Stimulated activated CD4-positive, alpha-beta T cell treated with anti-CD3 and anti-CD28 coated beads, Interleukin-12 subunit alpha, Interleukin-12 subunit beta, amount 100 ng/mL, for 24 hours (primary cell): Measurements from ENCODE around the gene CCDC24.

Experiments
- DNase-seq, 2 experiments: peaks; one replicate each; pipeline ENCODE4 v3.0.0-alpha.2; 2020; ENCODE audit warnings: low read depth in 2 of 2

Gene CCDC24

DNA sequence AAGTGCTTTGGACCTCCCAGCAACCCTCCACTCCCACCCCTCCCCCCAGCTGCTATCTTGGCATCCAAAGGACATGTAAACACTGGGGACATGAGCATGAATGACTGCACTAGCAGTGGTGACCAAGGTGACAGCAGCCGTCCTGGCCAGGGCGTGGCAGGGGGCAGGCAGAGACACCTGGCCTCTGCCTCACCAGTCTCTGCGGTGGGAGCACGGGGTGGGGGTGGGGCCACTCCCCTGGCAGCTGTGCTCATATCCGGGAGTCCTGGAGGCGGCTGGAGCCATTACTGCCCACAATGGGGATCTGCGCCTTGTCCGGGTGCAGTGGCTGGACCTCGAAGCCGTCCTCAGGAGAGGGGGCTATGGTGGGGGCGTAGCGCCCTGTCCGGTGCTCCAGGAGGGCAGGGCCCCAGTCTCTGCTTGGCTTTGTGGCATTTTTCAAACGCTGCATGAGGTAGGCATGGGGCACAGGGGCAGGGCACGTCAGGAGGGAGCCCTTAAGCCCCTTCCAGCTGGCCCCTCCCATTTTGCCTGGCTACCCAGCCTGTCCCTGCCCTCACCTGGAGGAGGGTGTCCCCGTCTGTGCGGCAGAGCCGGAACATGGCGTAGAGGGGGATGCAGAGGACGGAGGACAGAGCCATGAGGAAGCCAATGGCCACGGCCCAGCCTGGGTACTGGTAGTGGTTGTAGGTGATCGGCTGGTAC, 6.0 kb downstream of the CCDC24 start:
- no peak for DNase-seq

DNA sequence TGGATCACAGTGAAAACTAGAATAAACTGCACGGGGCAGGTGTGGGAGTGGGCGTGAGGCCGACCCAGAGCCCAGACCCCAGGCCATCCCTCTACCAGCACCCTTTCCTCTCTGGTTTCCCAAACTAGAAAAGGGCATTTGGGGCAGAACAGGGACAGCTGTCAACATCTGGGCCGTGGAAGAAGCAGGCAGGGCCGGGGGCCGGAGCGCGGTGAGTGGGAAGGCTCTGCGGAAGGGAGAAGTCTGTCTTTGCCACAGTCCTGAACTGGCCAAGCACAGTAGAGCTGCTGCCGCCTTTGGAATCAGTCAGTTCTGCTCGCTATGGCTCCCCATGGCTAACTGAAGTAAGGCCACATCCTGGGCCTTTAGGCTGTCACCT, 6.6 kb downstream of the CCDC24 start:
- no peak for DNase-seq

DNA sequence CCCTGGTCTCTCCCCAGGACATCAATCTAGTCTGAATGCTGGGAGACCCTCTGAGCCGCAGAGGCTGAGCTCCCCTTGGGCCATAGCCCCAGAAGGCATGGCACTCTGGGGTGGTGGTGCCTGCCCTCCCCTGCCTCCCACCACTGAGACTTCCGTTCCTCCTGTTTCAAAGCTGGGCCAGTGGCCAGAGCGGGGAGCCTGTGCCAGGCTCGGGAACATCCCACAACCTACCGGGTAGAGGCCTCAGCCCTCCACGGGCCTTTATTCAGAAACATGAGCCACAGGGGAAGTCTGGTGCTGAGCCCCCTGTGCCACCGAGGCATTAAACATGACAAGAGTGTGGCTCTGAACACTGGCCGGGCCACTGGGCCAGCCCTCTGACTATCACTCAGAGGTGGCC, 8.1 kb downstream of the CCDC24 start:
- DNase-seq, result no peak

DNA sequence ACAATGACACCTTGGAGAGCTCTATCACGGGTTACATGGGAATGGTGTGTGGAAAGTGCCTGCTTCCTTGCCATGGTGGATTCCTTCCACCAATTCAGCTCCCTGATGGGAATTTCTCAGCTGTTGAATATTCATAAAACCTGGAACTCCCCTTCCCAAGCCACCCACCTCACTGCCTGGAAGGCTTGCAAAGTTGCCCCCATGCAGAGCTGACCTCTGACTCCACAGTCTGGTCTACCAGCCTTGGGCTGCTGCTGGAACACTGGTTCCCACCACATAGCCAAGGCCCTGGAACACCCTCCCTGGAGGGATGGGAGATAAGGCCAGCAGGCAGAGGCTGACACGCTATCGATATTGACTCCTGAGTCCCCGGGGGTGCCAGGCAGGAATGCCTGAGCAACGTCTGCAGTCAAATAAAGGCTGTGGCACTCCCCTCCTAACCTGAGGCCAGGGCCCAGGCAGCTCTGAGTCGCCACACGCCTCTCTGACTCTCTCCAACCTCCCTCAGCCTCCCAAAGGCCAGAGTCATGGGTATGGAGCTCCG, 8.8 kb downstream of the CCDC24 start:
- DNase-seq, result no peak

DNA sequence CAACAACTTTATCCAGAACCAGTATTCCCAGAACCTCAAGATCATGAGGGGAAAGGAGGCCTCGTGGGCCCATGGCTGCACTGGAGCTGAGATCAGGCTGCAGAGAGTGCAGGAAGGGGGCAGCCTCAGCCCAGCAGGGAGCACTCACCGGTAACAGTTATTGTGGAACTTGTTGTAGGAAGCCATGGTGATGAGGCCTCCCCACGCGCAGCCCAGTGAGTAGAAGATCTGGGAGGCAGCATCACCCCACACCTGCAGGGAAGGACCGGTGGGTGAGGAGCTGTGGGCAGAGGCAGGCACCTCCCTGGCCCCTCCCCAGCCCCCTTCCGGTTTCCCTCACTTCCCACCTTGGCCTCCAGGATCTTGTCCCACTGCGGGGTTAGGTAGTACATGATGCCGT, 10.8 kb downstream of the CCDC24 start:
- DNase-seq, result no peak

DNA sequence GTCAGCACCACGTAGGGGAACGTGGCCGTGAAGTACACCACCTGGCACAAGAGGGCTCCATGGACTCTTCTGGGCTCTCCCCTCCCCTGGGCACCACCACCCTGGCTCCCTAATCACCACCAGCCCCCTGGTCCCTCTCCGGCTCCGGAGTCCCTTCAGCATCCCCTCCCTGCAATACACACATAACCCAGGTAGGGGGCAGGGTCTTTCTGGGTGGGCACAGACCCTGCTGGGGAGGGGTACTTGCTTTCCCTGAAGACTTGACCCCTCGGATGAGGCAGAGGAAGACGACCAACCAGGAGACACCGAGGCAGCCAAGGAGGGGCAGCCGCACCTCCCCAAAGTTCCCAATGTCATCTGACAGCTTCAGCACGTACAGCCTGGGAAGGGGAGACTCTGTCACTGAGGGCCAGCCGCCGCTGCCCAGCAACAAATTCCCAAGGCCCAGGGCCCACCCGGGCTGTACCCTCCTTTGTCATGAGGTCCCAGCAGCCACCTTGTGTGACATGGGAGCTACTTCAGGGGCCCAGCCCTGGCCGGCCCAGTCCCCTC, 11.3 kb downstream of the CCDC24 start:
- DNase-seq, result no peak

DNA sequence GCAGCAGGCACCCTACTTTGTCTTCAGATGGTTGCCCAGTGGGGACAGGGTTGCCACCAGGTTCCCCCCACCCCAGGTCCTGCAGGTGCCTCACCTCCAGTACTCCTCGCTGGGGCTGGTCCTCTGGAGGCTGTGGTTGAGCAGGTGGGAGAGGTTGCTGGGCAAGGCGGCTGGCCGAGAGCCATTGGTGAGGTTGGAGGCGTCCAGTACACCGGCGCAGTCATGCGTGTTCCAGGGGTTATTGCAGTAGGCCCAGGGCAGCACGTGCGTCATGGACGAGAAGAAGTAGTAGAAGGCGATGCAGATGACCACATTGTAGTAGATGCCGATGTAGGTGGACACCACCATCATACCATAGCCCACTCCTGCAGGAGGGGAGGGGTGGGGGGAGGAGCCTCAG, 16.9 kb downstream of the CCDC24 start:
- no peak for DNase-seq

DNA sequence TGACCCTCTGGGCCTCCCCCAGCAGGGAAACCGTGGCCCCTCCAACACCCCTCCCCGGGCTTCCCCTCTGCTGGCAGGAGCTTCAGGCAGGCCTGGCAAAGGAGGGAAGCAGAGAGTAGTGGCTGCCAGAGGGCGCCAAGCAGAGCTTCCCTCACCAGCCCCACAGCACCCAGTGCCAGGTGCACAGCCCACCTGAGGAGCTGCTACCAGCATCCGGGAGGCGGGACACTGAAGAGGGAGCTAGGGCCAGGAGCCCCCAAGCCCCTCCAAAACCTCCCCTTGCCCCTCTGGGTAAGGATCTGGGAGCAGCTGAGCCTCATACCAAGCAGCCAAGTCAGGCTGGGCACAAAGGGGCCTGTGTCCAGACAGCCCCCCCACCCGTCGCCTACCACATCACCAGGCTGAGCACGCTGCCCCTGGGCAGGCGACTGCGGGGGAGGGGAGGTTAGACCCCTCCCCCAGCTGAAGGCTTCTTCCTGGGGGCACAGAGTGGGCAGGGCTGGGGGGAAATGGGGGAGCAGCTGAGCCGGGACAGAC, 19.6 kb downstream of the CCDC24 start:
- no peak for DNase-seq

DNA sequence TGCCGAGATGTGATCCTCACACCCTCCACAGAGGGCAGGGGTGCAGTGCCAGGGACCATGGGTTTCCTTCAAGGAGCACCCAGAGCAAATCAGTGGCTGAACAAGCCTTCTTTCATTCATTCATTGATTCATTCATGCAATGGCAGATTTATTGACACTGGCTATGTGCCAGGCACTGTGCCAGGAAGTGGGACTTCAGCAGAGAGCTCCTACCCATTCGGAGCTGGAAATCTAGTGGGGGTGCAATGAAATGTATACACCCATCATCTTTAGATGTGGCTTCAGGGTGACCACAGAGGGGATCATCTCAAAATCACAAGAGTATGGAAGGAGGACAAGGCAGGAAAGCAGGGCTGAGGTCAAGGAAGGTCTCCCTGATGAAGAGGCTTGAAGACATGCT, 21.0 kb downstream of the CCDC24 start:
- no peak for DNase-seq

DNA sequence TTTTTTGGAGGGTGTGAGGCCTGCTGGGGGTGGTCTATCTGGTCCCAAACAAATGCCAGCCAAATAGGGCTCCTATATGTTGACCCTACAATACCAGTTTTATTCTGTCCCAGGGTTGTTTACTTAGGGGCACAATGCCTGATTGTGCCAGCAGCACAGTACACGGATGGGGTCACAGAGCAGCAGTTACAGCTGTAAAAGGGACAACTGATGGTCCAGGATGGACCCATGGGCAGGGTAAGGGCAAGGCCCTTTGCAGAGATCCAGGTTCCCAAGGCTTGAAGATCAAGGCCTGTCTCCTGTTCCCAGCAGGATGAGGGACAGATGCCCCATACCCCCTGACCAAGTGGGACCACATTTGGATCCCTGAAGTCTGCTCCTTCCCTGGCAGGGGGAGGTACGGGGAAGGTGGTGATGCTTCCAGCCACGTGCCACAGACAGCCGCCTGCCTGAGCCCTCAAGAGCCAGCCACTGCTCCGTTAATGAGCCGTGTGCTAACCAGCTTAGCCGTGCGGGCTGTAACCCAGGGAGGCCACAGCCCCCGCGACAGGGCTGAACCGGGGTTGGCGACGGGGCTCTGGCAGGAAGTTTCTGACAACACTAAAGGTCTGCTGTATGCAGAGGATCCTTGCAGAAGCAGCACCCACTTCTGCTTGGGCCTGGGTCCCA, 21.7 kb downstream of the CCDC24 start:
- no peak for DNase-seq

DNA sequence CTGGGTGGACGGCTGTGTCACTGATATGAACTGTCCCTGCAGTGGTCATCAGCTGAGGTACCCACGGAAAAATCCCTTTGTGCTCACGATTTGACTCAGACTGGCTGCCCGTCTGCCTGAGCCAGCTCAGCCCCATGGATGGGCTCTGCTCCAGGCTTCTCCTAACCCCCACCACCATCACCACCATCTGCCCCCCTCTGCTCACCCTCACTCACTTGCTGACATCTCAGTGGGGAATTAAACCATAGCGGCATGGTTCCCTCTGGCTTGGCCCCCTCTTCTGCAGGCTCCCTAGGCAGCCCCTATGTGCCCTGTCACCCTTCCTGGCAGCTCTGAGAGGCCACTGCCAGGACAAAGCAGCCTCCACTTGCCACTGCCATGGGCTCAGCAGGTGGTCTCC, 22.6 kb downstream of the CCDC24 start:
- DNase-seq, result no peak

DNA sequence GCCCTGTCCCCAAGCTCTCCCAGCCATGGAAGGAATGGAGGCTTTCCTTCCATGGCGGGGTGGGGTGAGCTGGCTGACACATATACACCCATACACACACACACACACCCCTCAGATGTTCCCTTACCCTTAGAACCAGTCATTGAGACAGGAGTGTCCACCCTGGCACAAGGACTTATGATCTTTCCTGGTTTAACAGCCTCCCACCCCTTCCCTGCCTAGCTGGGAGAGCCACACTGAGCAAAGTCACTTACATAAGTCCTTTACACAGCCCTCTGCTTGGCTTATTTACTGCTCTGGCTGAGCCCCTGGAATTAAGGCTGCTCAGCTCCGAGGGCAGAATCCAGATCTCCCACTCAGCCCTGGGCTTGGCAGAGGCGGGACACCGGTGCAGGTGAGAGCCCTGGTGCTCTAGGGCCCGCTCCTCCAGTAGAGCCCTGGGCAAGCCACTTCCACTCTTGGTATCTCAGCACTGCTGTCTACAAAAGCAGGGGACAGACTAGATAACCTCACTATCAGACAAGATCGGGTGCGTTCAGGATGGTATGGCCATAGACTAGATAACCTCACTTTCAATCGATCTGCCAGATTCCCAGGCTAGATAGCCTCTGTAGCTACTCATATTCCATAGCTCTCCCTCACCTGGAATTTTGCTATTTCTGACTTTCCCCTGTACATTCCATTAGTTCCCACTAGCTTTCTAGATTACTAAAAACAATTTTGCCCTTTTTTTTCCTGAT, 23.1 kb downstream of the CCDC24 start:
- DNase-seq, result no peak

DNA sequence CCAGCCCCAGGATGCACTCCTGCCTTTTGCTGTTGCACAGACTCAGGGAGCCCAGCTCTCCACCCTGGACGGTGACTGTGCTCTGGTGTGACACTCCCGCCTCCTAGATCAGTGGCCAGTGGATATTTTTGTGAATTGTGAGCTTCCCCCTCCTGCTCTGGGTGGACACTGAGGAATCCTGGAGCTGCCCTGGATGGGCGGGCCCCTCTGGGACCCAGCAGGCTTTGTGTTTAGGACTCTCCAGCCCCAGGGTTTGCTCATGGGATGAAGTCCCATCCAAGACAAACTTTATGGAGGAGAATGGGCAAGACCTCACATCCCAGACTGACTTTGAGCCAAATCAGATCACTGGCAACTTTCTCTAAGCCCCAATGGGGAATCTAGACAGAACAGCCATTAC, 23.8 kb downstream of the CCDC24 start:
- DNase-seq, result no peak

DNA sequence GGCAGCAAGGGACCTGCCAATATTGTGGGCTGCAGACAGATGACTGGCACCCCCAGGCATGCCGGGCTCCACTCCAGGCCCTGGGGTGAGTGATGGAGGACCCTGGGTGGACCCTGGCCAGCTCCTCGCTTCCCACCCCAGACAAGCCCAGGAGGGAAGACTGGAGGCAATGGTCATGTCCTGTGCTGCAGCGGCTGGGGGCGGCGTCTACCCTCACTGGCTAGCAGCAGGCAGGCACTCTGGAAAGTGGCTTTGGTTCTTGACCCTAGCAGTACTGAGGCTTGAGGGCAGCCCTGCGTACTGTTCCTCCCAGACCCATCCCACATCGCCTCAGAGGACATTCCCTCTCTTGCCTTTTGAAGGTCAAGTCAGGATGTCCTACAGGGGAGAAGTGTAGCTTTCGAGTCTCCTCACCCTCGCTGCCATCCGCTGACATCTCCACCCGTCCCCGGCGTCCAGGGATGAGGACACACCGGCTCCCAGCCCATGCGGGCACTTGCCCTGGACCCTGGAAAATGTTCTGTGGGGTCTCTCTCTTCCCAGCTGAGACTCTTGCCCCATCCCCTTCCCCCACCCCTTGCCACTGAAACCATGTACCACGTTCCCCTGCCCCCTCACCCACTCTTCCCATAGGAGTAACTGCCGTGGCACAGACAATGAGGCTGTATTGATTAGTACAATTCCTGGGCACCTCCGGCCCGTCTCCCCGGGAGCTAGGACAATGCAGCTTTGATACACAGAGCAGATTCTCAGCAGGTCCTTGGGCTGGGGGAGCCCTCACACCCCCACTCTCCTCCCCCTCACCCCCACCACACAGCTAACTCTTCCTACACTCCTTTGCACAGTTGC, 24.9 kb downstream of the CCDC24 start:
- no peak for DNase-seq

DNA sequence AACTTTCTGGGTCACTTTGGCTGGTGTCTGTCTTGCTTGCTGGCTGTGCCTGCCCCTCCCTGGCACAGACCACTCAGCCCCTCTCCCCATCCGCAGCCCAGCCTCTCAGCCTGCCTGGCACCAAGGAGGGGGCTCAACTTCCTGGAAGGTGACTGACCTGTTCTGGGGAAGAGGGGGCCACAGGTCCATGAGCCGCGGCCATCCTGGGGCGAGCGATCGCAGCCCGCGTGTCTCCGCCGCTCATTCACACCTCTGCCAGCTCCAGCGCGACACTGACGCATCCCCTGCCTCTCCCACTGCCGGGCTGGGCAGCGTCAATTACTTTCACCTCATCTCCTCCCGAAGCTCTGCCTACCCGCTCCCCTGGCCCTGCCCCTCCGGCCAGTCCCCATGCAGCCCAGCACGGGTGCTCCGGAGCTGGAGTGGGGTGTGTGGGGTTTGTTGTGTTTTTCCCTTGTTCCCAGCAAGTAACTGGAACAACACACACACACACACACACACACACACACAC, 25.5 kb downstream of the CCDC24 start:
- DNase-seq, result no peak

DNA sequence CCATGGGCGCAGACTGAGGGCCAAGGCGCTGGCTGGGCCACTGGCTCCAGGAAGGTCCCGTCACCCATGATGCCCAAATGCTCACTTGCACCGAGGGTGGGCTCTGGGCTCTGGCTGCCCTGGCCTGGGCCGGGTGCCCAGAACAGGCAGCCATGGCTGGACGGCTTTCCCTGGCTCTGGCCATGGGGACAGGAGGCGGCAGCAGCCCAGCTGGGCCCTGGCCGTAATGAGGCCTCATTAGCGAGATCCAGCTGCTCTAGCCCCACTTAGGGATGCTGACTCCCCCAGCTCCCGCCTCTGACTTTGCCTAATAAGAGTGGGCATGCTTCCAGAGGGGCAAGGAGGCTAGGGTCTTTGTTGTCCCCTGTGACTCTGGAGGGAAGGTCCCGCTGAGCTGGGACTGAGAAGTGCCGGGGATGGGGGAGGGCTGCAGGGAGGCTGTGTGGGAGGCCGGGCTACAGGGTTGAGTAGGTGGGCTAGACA, 28.1 kb downstream of the CCDC24 start:
- DNase-seq, result no peak

DNA sequence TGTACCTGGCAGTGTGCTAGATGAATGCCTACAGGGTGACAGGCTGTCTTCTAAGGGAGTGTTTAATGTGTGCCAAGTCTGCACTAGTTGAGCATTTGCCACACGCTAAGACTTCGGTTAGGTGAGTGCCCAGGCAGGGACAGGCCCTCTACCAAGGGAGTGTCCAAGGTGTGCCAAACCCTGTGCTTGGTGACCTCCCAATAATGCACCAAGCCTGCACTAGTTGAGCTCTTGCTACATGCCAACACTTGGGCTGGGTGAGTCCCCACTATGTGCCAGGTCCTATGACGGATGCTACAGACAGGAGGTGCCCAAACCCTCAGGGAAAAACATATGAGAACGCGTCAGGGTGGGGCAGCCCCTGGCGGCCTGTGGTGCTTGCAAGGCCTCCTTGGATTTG, 29.1 kb downstream of the CCDC24 start:
- no peak for DNase-seq

DNA sequence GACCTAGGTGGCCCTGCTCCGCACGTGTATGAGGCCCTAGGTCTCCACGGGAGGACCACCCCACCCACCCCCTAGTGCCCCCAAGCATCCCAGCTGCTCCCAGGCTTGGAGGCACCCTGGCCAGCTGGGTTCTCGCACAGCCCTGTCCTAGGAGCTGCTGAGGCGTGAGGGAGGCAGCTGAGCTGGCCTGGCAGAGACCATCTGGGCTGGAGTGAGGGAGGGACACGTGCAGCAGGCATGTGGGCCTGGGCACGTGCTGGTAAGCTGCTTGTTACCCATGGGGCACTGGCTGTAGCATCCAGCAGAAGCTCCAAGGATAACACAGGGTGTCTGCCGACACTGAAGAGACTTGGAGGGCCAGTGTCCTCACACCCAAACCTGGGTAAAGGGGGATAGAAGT, 29.8 kb downstream of the CCDC24 start:
- no peak for DNase-seq

DNA sequence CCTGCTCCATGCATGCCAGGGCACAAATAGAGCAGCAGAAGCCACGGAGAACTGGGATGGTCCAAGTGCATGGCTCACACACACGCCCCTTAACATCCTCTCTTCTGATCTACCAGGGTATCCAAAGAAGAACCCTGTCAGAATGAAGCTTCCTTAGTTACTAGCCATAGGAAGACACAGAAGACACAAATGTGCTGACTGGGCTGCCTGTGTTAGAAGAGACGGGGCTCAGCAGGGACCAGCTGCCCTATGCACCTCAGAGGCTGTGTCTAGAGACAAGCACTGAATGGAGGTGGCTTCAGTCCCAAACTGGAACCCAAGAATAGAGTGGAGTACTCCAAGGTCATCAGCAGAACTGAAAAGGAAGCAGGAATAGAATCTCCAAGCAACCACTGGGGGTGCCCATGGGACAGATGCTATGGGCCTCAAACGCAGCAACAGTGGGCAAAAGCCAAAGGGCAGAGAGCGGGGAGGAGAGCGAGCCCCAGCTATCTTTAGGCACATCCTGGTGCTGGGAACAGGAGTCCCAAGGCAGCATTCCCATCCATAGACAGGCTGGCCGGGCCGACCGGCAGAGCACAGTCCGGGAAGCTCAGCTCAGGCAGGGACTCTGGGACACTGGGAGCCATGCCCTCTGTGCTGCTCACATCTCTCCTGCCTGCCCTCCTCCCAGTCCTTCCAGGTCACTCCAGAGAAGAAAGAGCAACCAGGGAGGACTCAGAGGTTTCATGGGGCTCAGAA, 30.4 kb downstream of the CCDC24 start:
- no peak for DNase-seq
